DND-41 (cell line): ENCODE data around the gene BLOC1S5.
"Not testable (repeated sequence)": the region's sequence is repeated elsewhere in the genome, so short reads cannot be mapped to it uniquely, and the experiment has no call there.

ENCODE experiments used
- CTCF ChIP-seq: IDR thresholded peaks from 2 replicates; pipeline ENCODE4 v1.5.1; 2012; ENCODE audit warnings: borderline replicate concordance, low read length, moderate library complexity, mild to moderate bottlenecking; ENCODE audit not compliant: poor library complexity, severe bottlenecking; ENCODE audit errors: extremely low read depth
- EZH2 ChIP-seq: IDR thresholded peaks from 3 replicates; pipeline ENCODE4 v1.6.1; 2012; ENCODE audit warnings: borderline replicate concordance, low read depth, mild to moderate bottlenecking, moderate library complexity, low read length, inconsistent platforms; ENCODE audit not compliant: severe bottlenecking

- TF ChIP-seq CTCF, EZH2: not testable (repeated sequence)
Measured at GRCh38 chr6:8034107-8034506, 30.1 kb downstream of the BLOC1S5 start.
